Uterus (tissue), 2 donors: ENCODE data around the gene KNSTRN.

Experiments
- CTCF ChIP-seq, 4 experiments: fragments of 200-600 bp in 2 of 4; fragments of 450-650 bp in 2 of 4; sonication (generic) in 2 of 4; IDR thresholded peaks; one replicate each; pipeline ENCODE4 v1.5.1; 2016 to 2019; ENCODE audit warnings: antibody characterized with exemption in 4 of 4, mild to moderate bottlenecking in 2 of 4, moderate library complexity in 1 of 4
- POLR2A ChIP-seq, 2 donors: fragments of 450-650 bp; IDR thresholded peaks; one replicate each; pipeline ENCODE4 v1.6.1; 2016; ENCODE audit warnings: antibody characterized with exemption in 2 of 2, mild to moderate bottlenecking in 1 of 2, moderate library complexity in 1 of 2

- TF ChIP-seq CTCF (IDR thresholded peaks at IDR 0.05) (no peak), POLR2A (IDR thresholded peaks at IDR 0.05) (no peak)
These were observed 20.9 kb upstream of the KNSTRN start for GRCh38 chr15:40361640-40362039.
